HFF-Myc (cell line): ENCODE measurements around the gene OR2M2.

Experiments used
- DNase-seq: peaks from one replicate; pipeline ENCODE4 v3.0.0-alpha.2; 2011; ENCODE audit warnings: low read depth; ENCODE audit errors: extremely low read depth
- H3K4me3 ChIP-seq: replicated peaks from 2 replicates; pipeline ENCODE4 v1.5.1; 2011; ENCODE audit warnings: low read depth, mild to moderate bottlenecking, control low read depth, low read length
- TF ChIP-seq, protein P1 (sequence below): IDR thresholded peaks from 2 replicates; pipeline ENCODE4 v1.5.1; 2012; ENCODE audit warnings: mild to moderate bottlenecking, low read depth, low read length, control low read depth; ENCODE audit errors: missing control alignments

Gene OR2M2, protein sequence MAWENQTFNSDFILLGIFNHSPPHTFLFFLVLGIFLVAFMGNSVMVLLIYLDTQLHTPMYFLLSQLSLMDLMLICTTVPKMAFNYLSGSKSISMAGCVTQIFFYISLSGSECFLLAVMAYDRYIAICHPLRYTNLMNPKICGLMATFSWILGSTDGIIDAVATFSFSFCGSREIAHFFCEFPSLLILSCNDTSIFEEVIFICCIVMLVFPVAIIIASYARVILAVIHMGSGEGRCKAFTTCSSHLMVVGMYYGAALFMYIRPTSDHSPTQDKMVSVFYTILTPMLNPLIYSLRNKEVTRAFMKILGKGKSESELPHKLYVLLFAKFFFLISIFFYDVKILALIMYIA

DNA sequence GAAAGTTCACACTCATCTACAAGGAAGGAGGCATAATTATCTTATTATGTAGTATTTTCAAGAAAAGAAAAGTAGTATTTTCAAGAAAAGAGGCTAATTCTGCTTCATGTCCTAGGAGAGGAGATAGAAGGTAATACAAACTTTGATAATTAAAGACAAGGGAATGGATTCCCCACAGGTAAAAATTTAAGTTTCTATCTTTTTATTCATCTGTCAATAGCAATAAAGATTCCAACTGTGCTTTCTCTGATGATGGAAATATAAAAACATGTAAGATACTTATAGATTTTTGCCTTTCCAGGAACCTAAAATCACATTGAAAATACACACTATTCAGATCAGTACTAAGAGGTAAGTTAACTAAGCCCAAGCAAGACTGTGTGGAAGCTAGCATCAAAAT lies at the start of gene OR2M2:
OR2M2 (plus strand) TSS at position 301 of the 400 bp plus-strand sequence. CDS start 5,165 bp downstream, outside the sequence.
- TF ChIP-seq, protein P1, sequence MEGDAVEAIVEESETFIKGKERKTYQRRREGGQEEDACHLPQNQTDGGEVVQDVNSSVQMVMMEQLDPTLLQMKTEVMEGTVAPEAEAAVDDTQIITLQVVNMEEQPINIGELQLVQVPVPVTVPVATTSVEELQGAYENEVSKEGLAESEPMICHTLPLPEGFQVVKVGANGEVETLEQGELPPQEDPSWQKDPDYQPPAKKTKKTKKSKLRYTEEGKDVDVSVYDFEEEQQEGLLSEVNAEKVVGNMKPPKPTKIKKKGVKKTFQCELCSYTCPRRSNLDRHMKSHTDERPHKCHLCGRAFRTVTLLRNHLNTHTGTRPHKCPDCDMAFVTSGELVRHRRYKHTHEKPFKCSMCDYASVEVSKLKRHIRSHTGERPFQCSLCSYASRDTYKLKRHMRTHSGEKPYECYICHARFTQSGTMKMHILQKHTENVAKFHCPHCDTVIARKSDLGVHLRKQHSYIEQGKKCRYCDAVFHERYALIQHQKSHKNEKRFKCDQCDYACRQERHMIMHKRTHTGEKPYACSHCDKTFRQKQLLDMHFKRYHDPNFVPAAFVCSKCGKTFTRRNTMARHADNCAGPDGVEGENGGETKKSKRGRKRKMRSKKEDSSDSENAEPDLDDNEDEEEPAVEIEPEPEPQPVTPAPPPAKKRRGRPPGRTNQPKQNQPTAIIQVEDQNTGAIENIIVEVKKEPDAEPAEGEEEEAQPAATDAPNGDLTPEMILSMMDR, result no peak
- no peak for DNase-seq
- no peak within 1 kb of the TSS for H3K4me3 ChIP-seq

DNA sequence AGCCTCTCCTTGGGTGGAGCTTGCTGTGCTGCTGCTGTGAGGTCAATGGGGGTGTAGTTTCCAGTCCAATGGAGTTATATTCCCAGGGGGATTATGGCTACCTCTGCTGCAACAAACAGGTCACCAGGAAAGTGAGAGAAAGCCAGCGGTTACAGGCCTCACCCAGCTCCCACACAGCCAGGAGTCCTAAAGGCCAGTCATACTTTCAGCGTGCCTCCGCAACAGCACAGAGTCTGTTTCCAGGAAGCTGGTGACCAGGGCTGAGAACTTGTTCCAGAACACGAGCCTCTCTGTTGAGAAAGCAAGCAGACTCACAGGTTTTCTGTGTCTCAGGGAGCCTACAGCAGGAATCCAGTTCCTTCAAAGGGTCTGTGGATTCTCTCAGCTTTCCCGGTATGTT lies 47.0 kb upstream of the OR2M2 start:
- TF ChIP-seq, protein P1, result no peak
- DNase-seq, result no peak
- no peak overlapping the region for H3K4me3 ChIP-seq

DNA sequence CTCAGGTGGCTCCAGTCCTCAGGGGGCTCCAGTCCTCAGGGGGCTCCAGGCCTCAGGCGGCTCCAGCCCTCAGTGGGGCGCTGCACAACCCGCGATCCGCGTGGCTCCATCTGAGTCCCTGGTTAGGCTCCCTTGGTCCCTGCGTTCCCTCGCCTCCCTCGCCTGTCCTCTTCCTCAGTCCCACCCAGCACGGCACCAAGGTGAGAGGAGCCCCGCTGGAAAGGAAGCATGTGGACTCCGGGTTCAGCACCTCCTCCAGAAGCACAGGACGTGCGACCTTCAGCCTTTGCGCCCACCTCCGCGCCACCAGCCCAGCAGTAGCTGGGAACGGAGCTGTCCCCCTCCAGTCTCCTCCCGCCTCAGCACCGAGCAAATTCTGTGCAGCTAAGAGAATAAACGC lies 37.8 kb upstream of the OR2M2 start:
- no peak overlapping the region for H3K4me3 ChIP-seq
- DNase-seq, result no peak
- TF ChIP-seq, protein P1, result no peak

DNA sequence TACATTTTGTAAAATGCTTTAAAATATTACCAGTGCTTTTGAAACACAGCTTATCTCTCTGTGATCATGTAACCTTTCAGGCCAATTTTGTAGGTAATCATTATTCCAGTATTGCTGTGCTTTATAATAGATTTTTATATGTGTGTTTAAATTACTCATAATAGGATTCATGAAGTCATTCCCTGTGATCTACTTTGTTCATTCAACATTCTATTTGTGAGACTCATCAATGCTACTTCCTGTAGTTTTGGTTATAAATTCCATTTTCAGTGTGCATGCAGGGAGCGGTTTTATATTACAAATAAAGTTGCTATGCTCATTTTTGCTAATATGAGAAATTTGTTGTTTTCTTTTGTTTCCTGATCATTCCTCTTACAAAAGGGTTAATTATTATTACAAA lies 33.8 kb upstream of the OR2M2 start:
- no peak overlapping the region for H3K4me3 ChIP-seq
- no peak for DNase-seq
- TF ChIP-seq, protein P1, result no peak

DNA sequence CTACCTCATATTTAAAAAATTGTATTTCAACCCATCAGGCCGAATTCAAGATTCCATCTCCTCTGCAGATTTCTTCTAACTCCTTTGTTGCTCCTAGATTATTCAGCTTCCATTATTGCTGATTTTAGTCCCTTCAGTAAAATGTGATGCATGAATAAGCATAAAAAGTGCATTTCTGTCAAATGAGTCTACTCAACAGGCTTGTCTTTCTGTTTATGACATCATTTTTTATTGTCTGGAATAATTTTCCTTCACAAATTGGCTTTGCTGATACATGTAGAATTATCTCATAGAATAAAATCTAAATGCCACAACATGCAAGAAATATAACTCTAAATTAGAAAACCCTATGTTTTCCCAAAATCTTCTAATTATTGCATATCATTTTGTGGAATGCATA lies 31.3 kb upstream of the OR2M2 start:
- no peak overlapping the region for H3K4me3 ChIP-seq
- no peak for DNase-seq
- TF ChIP-seq, protein P1, result no peak

DNA sequence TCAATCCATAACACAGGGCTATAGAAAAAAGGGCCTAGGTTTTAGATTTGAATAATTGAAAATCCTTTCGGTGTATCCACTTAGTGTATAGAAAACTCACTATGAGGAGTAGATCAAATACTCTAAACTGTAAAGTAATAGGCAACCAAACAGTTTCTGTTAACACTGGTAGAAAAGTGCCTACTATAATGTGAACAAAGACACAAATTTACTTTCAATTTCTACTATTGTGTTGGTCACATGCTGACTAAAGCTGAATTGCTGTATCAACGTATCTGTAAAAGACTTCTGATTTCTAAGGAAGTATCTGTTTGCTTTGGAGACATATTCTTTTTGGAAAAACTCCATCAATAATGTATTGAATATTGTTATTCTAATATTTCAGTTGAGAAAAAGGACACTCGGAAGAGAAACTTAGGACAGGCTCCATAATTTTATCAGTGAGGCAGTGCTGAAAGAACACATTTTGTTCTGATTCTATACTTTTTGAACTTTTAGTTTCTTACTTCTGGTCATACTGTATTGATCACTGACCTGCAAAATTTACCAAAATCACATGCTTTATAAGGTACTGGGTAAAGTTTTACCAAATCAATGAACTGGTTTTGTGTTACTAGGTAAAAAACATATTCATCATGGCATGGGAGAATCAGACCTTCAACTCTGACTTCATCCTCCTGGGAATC lies 30.0 kb upstream of the OR2M2 start, which contains the start of gene OR2M5:
OR2M5 (plus strand) TSS at position 636 of the 686 bp plus-strand sequence; CDS start at position 636, 0 bp downstream.
- TF ChIP-seq, protein P1, result no peak
- no peak for DNase-seq
- no peak within 1 kb of the TSS for H3K4me3 ChIP-seq
